Endothelial cell of umbilical vein (primary cell): Measurements from ENCODE around the gene TMEM207. TPM values are rescaled to one million over a fixed set of nuclear protein-coding genes. Genes with fewer than 3 reads are reported as not detected.

Source experiments
- BruUV-seq: library from RNA; stranded (reverse); fragments of 400-500 nt; replicated peaks from 2 replicates; lab custom pipeline; 2021; lab: Mats Ljungman, UMichigan
- CTCF ChIA-PET: fragments of 300-600, 350-600 bp; sonication (Branson Sonifier 250); formaldehyde crosslinking; loops from one replicate; lab custom pipeline; 2021; ENCODE audit warnings: antibody characterized with exemption, inconsistent platforms; lab: Charles Lee
- POLR2A ChIA-PET: fragments of 300-600, 350-600 bp; sonication (Branson Sonifier 250); formaldehyde crosslinking; loops from one replicate; lab custom pipeline; 2021; ENCODE audit warnings: antibody characterized with exemption, inconsistent platforms; lab: Charles Lee
- DNase-seq: peaks from one replicate; pipeline ENCODE4 v3.0.0-alpha.2; 2011; ENCODE audit warnings: low read depth, low spot score
- FAIRE-seq: peaks from 2 replicates; lab custom pipeline; 2011; peaks lifted over from hg19 to GRCh38; lab: Jason Lieb, UNC
- H2AFZ ChIP-seq: 2 replicates; pipeline ENCODE4 v1.6.0; 2012; ENCODE audit warnings: low read depth, low read length, control low read depth, inconsistent platforms
- H3K27ac ChIP-seq: 2 replicates; pipeline ENCODE4 v1.5.1; 2011; ENCODE audit warnings: low read depth, mild to moderate bottlenecking, control low read depth, low read length, moderate library complexity; ENCODE audit not compliant: insufficient read depth
- H3K27me3 ChIP-seq, 2 experiments: 2 replicates each; pipeline versions ENCODE4 v1.6.0 to v1.6.1; 2011; ENCODE audit warnings: low read length in 2 of 2, mixed read lengths in 1 of 2; ENCODE audit not compliant: control insufficient read depth in 2 of 2, insufficient read depth in 2 of 2
- H3K36me3 ChIP-seq, 2 experiments: 2 replicates in 1 of 2; 3 replicates in 1 of 2; pipeline ENCODE4 v1.5.1; 2011; ENCODE audit warnings: low read length in 2 of 2, mild to moderate bottlenecking in 1 of 2, moderate library complexity in 1 of 2; ENCODE audit not compliant: control insufficient read depth in 2 of 2, insufficient read depth in 2 of 2; ENCODE audit errors: extremely low read depth in 1 of 2
- H3K4me1 ChIP-seq: 3 replicates; pipeline ENCODE4 v1.5.1; 2011; ENCODE audit warnings: mild to moderate bottlenecking, low read length; ENCODE audit not compliant: control insufficient read depth, insufficient read depth; ENCODE audit errors: extremely low read depth
- H3K4me2 ChIP-seq: 2 replicates; pipeline ENCODE4 v1.6.1; 2011; ENCODE audit warnings: low read length, control low read depth, mixed read lengths; ENCODE audit not compliant: insufficient read depth
- H3K4me3 ChIP-seq, 3 experiments: fragments of 200-600 bp in 1 of 3; sonication (generic), shearing (Covaris generic) in 1 of 3; replicated peaks in 1 of 3; 2 replicates each; pipeline ENCODE4 v1.5.1; 2011 to 2016; ENCODE audit warnings: control low read depth in 3 of 3, low read length in 3 of 3, mild to moderate bottlenecking in 2 of 3, inconsistent platforms in 1 of 3, low read depth in 1 of 3, moderate library complexity in 1 of 3; ENCODE audit not compliant: insufficient read depth in 1 of 3
- H3K79me2 ChIP-seq: 2 replicates; pipeline ENCODE4 v1.6.0; 2012; ENCODE audit warnings: low read length, inconsistent platforms; ENCODE audit not compliant: control insufficient read depth, insufficient read depth
- H3K9ac ChIP-seq: replicated peaks from 2 replicates; pipeline ENCODE3; 2011; ENCODE audit warnings: low read length, control low read depth; ENCODE audit not compliant: insufficient read depth; ENCODE audit errors: extremely low read depth
- H3K9me1 ChIP-seq: replicated peaks from 3 replicates; pipeline ENCODE4 v1.6.0; 2011; ENCODE audit warnings: mild to moderate bottlenecking, low read length; ENCODE audit not compliant: control insufficient read depth, insufficient read depth; ENCODE audit errors: extremely low read depth
- H3K9me3 ChIP-seq: replicated peaks from 2 replicates; pipeline ENCODE4 v1.5.1; 2012; ENCODE audit warnings: low read length, inconsistent platforms; ENCODE audit not compliant: control insufficient read depth, insufficient read depth
- H4K20me1 ChIP-seq: replicated peaks from 2 replicates; pipeline ENCODE3; 2011; ENCODE audit warnings: mild to moderate bottlenecking, low read length; ENCODE audit not compliant: control insufficient read depth, insufficient read depth; ENCODE audit errors: extremely low read depth
- CTCF ChIP-seq, 2 donors: IDR thresholded peaks; 1 replicate in 1 of 2; 2 replicates in 1 of 2; pipeline ENCODE4 v1.5.1; 2011; ENCODE audit warnings: low read length in 2 of 2, mild to moderate bottlenecking in 2 of 2, moderate library complexity in 2 of 2, control low read depth in 1 of 2, inconsistent platforms in 1 of 2, low read depth in 1 of 2; ENCODE audit not compliant: insufficient read depth in 1 of 2; ENCODE audit errors: extremely low read depth in 1 of 2
- EZH2 ChIP-seq: IDR thresholded peaks from 2 replicates; pipeline ENCODE4 v1.6.1; 2012; ENCODE audit warnings: borderline replicate concordance, low read depth, mild to moderate bottlenecking, moderate library complexity, low read length, inconsistent platforms; ENCODE audit not compliant: severe bottlenecking
- FOS ChIP-seq: IDR thresholded peaks from 2 replicates; pipeline ENCODE4 v1.6.1; 2011; ENCODE audit warnings: mild to moderate bottlenecking, low read length, moderate library complexity, borderline replicate concordance; ENCODE audit not compliant: insufficient read depth
- GATA2 ChIP-seq: IDR thresholded peaks from 2 replicates; pipeline ENCODE4 v1.7.0; 2011; ENCODE audit warnings: low read depth, mild to moderate bottlenecking, moderate library complexity, mixed read lengths, low read length; ENCODE audit not compliant: insufficient read length, insufficient read depth
- JUN ChIP-seq: IDR thresholded peaks from 2 replicates; pipeline ENCODE4 v1.6.1; 2011; ENCODE audit warnings: borderline replicate concordance, low read depth; ENCODE audit not compliant: insufficient read length, insufficient read depth
- MAX ChIP-seq: IDR thresholded peaks from 2 replicates; pipeline ENCODE4 v1.6.1; 2011; ENCODE audit not compliant: insufficient read depth, insufficient read length
- MYC ChIP-seq: IDR thresholded peaks from one replicate; pipeline ENCODE4 v1.6.1; 2011; ENCODE audit warnings: mild to moderate bottlenecking, low read depth, low read length
- POLR2A ChIP-seq: IDR thresholded peaks from 2 replicates; pipeline ENCODE4 v1.6.1; 2012; ENCODE audit warnings: low read depth, mild to moderate bottlenecking, control low read depth, low read length
- POLR2AphosphoS5 ChIP-seq: IDR thresholded peaks from 2 replicates; pipeline ENCODE4 v1.6.1; 2012; ENCODE audit warnings: low read depth, mild to moderate bottlenecking, control low read depth, low read length, moderate library complexity; ENCODE audit not compliant: insufficient read depth
- dilution Hi-C: fragments of 300-500 bp; cut with MboI; formaldehyde crosslinking; loops from one replicate; pipeline ENCODE4 v1.15.0; 2019; ENCODE audit warnings: low sequenced_read_pairs; ENCODE audit not compliant: extremely low pct_ligation_motif_present
- intact Hi-C: fragments of 100-400 bp; cut with micrococcal nuclease; formaldehyde crosslinking; loops from one replicate; pipeline ENCODE4 v1.10.0; 2022
- polyA plus RNA-seq, 4 experiments: library from polyadenylated mRNA; depleted of rRNA in 3 of 4; stranded (reverse) in 3 of 4; unstranded in 1 of 4; fragments of >200 nt; gene quantifications; 2 replicates each; pipeline versions ENCODE4 v1.2.1 to v1.2.3, GENCODE V29; 2011 to 2012; ENCODE audit warnings: missing spikeins in 1 of 4
- total RNA-seq: library from RNA; stranded (reverse); gene quantifications from 2 replicates; pipeline ENCODE4 v1.2.3, GENCODE V29; 2021

The TMEM207 gene
- total and polyA plus RNA-seq, 2 donors (not counting 3 experiments of a cell fraction or from before 2014, with no cell fraction given), result not detected

GRCh38 chr3:190446573-190447279, 3.0 kb downstream of the TMEM207 start:
- no peaks in the 10 kb centered on the region for H3K79me2 ChIP-seq
- H3K9me3 ChIP-seq, result no peaks in the 10 kb centered on the region
- FAIRE-seq (no peak), DNase-seq (peak; percentile 11)
- no peak overlapping the region for H3K27ac ChIP-seq
- peaks cover 4% of the 10 kb centered on the region for H3K4me1 ChIP-seq
- no peaks in the 10 kb centered on the region for H3K36me3 ChIP-seq
- no peak overlapping the region for H2AFZ ChIP-seq
- peaks cover 8 to 11% of the 10 kb centered on the region in 2 experiments for H3K27me3 ChIP-seq
- no peak overlapping the region for H3K9ac ChIP-seq
- BruUV-seq, result no TSS peak
- ChIA-PET POLR2A (no interaction called here), CTCF (interaction anchor here (1.3 to 1.9 kb wide), 2 partner anchors 22 to 124 kb away, joined by 3 to 5 read pairs; partner anchors contain the start of gene CLDN1)
- intact Hi-C loops (no loop called here), dilution Hi-C loops (no loop called here)
- no peaks in the 10 kb centered on the region for H4K20me1 ChIP-seq
- H3K9me1 ChIP-seq, result no peaks in the 10 kb centered on the region
- peak overlapping the region; percentile 16 for H3K4me2 ChIP-seq
- no peak for TF ChIP-seq POLR2A
- peak; percentile 82 for TF ChIP-seq GATA2
- no peak overlapping the region for H3K4me3 ChIP-seq

DNA sequence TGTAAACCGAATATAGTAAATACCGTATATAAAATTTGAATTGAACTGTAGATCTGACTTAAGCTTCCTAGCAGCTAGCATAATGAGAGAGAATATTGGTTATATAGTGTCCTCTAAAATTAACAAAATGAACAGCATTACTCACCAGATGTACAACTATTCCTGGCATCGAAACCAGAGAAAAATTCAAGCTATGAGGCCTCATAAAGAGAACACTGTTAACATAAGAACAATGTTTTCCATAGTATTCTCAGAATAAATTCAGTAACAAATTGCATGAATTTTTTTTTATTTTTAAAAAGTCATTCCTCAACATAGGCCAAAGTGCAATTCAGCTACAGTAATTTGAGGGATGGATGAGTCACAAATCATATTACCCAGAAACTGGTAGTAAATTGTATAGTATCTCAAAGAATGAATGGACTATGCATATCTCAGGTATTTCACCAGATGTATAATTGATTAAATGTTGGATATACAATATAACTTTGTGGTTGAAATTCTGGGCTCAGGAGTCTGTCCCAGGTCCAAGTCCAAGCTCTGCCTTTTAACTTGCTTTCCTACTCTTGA, 5.0 kb downstream of the TMEM207 start:
- Histone ChIP-seq H3K27ac (no peak overlapping the region), H3K9ac (no peak overlapping the region), H3K36me3 (no peaks in the 10 kb centered on the region), H3K27me3 (peaks cover 7 to 13% of the 10 kb centered on the region in 2 experiments), H3K4me1 (peaks cover 4% of the 10 kb centered on the region), H2AFZ (no peak overlapping the region), H3K9me1 (no peaks in the 10 kb centered on the region), H3K4me2 (no peak overlapping the region), H3K4me3 (no peak overlapping the region), H4K20me1 (no peaks in the 10 kb centered on the region), H3K79me2 (no peaks in the 10 kb centered on the region), H3K9me3 (no peaks in the 10 kb centered on the region)
- intact Hi-C loops, result loop anchor here (5.0 kb wide), 1 partner anchor 482 kb away; no protein-coding TSS in a partner anchor
- POLR2A ChIA-PET, result no interaction called here
- CTCF ChIA-PET, result interaction anchor here (2.0 to 3.6 kb wide), 4 partner anchors 12 to 477 kb away, joined by 5 to 36 read pairs (median 18); partner anchors contain the start of gene CLDN1
- DNase-seq (no peak), FAIRE-seq (no peak)
- BruUV-seq, result no TSS peak
- TF ChIP-seq MYC (no peak), MAX (no peak), CTCF (IDR thresholded peaks at IDR 0.05; ENCODE audit: extremely low read depth in 1 of 2, insufficient read depth in 1 of 2, low read depth in 1 of 2, low read length in 2 of 2) (no peak), POLR2A (no peak), GATA2 (no peak), POLR2AphosphoS5 (no peak), EZH2 (no peak), FOS (no peak), JUN (no peak)
- dilution Hi-C loops, result no loop called here
